Fibroblast of skin of scalp (primary cell): Measurements from ENCODE around the gene BTG2.
"Not testable (repeated sequence)": the region's sequence is repeated elsewhere in the genome, so short reads cannot be mapped to it uniquely, and the experiment has no call there.

Experiments
- DNase-seq: peaks from one replicate; pipeline ENCODE4 v3.0.0-alpha.2; 2013

Gene BTG2

DNA sequence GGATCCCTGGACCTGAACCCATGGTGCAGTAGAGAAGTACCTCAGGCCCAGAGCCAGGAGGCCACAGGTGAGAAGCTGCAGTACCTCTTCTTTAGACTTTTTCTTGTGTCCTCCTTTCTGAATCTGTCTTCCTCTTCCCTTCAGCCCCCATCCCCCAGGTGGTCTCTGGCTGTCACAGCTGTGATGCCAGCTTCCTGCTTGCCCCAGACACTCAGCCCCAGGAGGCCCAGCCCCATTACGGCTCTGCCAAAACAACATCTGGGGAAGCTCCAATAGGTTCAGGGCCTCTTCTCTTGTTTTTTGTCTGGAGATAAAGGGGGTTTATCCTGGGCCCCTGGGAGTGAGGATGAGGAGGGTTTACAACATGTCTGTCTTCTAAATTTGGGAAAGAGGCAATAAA, 9.5 kb upstream of the BTG2 start:
- DNase-seq: no peak

DNA sequence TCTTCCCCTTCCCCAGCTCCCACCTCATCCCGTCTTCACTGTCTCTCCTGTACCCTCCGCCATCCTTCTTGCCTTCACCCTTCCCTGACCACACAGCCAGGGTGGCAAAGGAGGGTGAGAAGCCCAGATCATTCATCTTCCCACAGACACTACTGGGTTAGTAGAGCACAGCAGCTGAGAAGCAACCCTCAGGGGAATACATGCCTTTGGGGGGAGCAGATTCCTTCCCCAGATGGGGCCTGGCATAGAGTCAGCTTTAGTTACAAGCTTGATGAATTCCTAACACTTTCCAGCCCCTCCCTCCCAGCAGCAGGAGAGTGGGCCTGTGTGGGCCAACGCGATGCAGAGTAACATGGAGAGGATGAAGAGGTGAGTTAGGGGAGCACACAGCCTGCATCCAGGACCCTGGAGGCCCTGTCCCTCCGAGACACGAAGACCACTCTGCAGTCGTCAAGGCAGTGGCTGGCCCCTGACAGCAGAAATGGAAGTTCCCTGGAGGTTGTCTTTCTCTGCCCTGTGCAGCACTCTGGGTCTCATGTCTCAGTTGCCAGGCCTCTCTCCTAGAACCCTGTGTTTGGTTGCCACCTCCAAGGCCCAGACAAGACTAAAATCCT, 8.8 kb upstream of the BTG2 start:
- peak; percentile 95 for DNase-seq

DNA sequence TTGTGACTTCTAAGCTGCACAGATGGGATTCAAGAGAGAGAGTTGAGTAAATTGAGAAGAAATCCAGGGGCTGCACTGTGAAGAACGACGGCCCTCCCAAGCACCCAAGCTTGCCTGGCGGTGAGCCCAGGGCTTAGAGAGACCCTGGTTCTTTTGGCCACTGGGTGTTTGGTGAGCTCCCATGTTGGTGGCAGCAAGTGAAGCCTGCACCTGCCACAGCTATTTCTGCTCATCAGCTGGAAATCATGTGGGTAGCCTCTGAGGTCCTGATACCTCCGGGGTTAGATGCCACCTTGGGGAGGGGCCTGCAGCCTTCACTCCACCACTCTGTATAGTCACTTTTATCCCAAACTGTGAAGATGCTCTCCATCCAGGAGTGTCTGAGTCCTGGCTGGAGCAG, 6.2 kb upstream of the BTG2 start:
- no peak for DNase-seq

DNA sequence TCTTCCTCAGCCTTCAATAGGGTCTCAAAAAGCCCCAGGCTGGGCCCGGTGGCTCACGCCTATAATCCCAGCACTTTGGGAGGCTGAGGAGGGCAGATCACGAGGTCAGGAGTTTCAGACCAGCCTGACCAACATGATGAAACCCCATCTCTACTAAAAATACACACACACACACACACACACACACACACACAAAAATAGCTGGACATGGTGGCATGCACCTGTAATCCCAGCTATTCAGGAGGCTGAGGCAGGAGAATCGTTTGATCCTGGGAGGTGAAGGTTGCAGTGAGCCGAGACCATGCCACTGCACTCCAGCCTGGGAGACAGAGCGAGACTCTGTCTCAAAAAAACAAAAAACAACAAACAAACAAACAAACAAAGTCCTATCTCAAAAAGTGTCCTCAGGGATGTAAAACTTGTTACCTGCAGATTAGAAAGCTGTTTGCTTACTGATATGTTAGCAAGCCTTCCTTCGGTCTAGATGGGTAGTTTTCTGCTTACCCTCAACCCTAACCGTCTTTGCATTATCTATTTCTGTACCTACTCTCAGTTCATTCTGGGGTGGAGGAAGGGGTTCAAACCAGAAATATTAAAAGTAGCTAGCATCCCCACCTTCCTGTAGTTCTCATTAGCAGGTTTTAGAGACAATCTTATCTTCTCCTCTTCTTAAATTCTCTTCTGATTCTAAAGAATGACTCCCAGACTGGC, 5.4 kb upstream of the BTG2 start:
- not testable (repeated sequence) for DNase-seq

DNA sequence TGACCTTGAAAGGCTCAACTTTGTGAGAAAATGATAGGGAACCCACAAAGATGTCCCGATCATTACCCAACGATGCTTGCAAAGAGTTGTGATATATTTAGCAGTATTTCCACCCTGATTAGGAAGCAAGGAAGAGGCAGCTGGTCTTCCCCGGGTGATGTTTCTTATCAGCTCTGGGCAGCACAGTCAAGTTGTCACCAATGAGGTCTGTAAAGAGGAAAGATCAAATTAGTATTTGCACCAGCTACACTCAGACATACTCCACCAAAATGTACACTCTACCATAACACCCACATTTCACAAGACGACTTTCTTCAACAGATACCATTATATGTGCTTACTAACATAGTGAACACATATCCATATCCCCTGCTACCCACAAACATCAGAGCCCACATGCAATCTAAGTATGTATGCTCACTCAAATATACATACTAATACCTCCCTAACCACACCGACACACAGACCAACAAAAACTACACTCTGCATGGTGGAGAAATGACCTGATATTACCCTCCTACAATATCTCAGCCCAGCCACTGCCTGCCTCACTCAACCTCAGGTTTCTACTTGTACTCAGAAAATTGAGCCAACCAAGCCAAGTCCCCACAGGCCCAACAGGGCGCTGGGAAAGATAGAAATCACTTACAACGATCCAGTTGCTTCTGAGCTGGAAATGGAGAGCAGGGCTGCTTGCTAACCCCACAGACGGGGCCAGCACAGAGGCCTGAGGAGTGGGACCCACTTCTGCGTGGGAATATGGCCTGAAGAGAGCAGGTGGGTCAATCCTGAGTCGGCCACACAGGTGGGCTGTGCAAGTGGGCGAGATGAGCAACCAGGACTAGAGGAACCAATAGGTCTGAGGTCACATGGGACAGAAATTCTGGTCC, 4.6 kb upstream of the BTG2 start:
- no peak for DNase-seq

DNA sequence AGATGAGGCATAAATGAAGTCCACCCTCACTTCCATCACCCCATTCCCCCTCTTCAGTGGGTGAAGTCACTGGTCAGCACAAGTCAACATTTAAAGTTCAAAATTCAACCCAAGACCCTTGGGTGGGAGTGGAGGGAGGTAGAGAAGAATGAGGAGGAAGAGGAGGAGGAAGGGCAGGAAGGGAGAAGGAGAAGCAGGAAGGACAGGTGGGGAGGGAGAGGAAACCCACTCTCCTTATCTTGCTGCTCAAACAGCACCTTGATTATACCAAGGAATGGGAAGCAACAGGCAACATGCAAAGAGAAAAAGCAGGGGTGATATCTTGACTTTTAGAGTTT, 4.0 kb upstream of the BTG2 start:
- DNase-seq: no peak

DNA sequence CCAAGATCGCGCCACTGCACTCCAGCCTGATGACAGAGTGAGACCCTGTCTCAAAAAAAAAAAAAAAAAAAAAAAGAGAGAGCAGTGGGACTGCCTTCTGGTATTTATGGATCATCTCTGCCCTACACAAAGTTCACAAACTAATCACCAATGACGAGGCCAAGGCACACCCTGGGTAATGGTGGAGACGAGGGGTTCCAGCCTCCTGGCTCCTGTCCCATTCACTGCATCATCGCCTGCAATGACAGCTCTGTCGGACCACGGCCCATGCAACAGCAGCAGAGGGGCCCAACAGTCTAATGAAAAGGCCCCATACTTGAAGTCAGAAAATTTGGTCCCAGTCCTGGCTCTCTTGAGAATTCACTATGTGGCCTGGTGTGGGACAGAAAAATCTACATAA, 2.9 kb upstream of the BTG2 start:
- DNase-seq: no peak

DNA sequence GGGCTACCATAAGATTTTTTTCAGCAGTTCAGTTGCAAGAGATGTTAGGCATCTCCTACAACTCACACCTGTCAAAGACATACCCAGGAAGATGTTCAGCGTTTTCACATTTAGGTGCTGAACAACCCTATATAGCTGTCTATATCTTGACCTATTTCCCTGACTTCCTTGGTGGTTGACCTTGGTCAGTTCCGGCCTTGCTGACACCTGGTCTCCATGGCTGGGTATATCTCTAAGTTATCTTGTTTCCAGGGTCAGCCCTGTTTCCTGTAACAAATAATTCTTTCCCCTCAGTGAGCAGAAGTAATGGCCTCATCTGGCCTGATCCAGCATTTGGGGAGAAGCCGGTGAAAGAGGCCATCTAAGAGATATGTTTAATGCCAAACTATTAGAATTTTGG, 2.4 kb upstream of the BTG2 start:
- no peak for DNase-seq

DNA sequence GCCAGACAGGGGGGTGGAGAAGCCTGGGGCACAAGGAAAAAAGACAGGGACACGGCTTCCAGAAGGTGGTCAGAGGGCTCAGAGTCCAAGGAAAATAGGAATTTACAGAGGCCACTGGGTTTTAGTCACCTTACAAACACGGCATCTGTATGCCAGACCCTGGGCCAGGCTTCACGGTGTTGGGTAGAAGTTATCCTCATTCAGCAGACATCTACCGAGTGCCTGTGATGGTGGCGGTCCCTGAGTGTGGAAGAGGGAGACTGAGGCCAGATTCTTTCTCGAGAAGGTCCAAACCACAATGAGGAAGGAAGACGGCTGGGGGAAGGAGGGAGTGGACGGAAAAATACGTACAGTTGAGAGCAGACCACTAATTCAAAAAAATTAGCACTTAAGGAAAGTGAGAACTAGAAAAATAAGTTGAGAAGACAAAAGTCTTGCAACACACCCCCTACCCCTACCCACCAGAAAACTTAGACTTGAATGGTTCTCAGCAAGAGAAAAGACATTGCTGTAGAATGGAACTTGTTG, 864 bp upstream of the BTG2 start:
- no peak for DNase-seq

DNA sequence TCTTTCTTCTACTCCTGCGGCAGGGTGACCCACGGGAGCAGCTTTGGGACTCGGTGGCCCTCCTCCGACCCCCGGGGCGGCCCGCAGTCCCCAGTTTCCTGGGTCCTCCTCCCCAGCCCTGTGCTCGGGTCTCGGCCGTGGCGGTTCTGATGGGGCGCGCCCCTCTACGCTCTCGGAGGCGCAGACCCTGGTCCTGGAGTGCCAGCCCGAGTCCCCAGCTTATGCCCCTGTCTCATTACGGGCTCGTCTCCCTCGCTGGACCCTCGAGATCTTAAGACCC, 430 bp downstream of the BTG2 start:
- DNase-seq: no peak

DNA sequence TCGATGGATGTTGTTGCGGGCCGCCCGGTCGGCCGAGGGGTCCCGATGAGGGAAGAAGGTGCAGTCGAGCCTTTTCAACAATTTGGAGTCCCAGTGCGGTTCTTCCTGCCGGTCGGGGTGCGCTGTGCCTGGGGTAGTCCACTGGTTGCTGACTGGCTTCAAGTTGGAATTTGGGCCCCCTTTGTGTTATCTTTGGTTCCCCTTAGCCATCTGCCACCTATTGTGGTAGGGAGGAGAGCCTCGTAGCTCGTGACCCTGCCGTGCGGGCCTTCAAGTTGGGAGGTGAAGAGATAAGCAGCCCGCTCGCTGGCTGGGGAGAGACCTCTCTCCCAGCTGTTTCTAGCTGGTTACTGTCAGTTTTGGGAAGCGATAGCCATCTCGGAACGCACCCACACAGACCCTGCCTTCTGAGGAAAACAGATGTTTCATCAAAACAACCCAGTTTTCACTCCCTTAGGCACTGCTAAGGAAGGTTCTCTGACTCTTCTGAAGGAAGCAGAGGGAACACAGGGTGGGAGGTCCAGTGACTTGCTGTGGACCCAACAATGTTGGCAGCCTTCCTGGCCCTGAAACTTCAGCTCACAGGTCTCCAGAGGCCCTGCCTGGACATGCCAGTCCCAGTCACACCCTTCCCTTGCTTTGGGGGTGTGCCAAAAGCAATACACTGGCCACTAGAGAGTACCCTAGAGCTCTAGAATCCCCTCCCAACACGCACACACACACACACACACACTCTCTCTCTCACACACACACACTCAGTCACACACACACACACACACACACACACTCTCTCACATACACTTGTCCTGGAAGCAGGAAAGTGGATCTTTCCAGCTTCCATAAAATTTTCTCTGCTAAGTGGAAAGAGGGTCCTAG, 1.0 kb downstream of the BTG2 start:
- DNase-seq: peak; percentile 95

DNA sequence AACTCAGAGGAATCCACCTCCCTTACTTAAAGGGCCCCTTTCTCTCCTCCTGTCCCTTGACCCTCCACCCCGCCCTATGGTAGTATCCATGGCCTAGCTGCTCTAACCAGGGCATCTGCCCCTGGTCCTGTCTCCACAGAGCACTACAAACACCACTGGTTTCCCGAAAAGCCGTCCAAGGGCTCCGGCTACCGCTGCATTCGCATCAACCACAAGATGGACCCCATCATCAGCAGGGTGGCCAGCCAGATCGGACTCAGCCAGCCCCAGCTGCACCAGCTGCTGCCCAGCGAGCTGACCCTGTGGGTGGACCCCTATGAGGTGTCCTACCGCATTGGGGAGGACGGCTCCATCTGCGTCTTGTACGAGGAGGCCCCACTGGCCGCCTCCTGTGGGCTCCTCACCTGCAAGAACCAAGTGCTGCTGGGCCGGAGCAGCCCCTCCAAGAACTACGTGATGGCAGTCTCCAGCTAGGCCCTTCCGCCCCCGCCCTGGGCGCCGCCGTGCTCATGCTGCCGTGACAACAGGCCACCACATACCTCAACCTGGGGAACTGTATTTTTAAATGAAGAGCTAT, 1.7 kb downstream of the BTG2 start:
- DNase-seq: no peak

DNA sequence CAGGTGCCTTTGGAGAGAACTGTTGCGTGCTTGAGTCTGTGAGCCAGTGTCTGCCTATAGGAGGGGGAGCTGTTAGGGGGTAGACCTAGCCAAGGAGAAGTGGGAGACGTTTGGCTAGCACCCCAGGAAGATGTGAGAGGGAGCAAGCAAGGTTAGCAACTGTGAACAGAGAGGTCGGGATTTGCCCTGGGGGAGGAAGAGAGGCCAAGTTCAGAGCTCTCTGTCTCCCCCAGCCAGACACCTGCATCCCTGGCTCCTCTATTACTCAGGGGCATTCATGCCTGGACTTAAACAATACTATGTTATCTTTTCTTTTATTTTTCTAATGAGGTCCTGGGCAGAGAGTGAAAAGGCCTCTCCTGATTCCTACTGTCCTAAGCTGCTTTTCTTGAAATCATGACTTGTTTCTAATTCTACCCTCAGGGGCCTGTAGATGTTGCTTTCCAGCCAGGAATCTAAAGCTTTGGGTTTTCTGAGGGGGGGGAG, 2.4 kb downstream of the BTG2 start:
- no peak for DNase-seq

DNA sequence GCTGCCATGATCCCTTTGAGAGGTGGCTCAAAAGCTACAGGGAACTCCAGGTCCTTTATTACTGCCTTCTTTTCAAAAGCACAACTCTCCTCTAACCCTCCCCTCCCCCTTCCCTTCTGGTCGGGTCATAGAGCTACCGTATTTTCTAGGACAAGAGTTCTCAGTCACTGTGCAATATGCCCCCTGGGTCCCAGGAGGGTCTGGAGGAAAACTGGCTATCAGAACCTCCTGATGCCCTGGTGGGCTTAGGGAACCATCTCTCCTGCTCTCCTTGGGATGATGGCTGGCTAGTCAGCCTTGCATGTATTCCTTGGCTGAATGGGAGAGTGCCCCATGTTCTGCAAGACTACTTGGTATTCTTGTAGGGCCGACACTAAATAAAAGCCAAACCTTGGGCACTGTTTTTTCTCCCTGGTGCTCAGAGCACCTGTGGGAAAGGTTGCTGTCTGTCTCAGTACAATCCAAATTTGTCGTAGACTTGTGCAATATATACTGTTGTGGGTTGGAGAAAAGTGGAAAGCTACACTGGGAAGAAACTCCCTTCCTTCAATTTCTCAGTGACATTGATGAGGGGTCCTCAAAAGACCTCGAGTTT, 3.1 kb downstream of the BTG2 start:
- no peak for DNase-seq

DNA sequence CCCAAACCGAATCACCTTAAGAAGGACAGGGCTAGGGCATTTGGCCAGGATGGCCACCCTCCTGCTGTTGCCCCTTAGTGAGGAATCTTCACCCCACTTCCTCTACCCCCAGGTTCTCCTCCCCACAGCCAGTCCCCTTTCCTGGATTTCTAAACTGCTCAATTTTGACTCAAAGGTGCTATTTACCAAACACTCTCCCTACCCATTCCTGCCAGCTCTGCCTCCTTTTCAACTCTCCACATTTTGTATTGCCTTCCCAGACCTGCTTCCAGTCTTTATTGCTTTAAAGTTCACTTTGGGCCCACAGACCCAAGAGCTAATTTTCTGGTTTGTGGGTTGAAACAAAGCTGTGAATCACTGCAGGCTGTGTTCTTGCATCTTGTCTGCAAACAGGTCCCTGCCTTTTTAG, 3.6 kb downstream of the BTG2 start:
- no peak for DNase-seq

DNA sequence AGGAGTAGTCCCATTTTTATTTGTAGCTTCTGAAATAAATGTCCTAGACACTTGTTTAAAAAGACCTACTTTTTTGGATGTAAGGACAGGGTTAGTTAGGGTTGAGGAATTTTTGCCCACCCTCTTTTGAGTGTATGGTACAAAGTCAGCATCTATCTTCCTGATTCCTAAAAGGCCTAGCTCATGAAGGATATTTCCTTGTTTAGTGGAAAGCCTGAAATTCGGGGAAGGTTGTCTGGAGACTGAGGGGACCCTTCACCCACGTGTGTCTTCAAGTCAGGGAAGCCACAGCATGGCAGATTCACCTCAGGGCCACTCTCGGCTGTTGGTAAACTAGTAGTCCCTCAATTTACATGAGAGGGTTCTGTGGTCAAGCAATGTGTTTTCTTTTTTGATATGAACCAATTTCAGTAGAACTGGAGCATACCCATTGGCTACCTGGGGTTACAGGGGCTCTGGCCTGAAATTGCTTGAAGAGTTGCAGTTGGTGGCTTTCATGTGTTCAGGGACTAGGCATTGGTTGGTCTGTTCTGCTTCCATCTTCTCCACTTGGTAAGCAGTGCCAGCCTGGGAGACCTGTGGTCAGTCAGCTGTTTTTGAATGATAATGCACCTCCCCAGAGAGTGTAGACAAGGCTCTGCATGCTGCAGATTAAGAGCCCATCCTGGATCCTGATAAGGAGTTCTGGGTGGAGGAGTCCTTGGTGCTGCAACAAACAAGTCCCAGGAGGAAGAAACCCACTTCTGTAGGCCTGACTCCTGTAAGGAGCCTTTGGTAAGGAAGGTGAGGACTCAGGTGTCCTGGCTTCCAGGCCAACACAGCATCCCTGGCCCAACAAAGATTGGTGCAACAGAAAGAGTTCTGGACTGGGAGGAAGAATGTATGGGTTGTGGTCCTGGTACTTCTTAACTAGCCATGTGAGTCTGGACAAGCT, 6.3 kb downstream of the BTG2 start:
- DNase-seq: no peak

DNA sequence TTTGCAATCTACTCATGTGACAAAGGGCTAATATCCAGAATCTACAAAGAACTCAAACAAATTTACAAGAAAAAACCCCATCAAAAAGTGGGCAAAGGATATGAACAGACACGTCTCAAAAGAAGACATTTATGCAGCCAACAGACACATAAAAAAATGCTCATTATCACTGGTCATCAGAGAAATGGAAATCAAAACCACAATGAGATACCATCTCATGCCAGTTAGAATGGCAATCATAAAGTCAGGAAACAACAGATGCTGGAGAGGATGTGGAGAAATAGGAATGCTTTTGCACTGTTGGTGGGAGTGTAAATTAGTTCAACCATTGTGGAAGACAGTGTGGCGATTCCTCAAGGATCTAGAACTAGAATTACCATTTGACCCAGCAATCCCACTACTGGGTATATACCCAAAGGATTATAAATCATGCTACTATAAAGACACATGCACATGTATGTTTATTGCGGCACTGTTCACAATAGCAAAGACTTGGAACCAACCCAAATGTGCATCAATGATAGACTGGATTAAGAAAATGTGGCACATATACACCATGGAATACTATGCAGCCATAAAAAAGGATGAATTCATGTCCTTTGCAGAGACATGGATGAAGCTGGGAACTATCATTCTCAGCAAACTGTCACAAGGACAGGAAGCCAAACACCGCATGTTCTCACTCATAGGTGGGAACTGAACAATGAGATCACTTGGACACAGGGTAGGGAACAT, 8.9 kb downstream of the BTG2 start:
- not testable (repeated sequence) for DNase-seq

DNA sequence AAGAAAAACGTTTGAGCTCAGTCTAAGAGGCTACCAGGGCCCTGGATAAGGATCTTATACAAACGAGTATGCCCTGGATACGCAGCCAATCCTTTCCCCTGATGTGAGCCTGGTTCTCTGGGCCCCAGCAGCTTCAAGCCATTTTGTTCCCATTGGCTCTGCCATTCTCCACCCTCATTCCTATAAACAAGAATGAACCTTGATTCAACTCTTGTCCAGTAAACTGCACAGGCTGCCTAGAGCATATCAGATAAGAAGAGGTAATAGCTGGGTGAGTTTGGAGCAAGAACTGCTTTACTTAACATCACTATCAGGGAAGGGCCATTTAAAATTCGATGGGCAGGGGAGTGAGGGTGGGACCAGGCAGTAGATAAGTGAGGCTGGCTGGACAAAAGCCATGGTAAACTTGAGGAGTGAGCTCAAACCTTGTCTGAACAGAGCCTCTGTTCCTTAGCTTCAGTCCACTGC, 11.3 kb downstream of the BTG2 start:
- no peak for DNase-seq

DNA sequence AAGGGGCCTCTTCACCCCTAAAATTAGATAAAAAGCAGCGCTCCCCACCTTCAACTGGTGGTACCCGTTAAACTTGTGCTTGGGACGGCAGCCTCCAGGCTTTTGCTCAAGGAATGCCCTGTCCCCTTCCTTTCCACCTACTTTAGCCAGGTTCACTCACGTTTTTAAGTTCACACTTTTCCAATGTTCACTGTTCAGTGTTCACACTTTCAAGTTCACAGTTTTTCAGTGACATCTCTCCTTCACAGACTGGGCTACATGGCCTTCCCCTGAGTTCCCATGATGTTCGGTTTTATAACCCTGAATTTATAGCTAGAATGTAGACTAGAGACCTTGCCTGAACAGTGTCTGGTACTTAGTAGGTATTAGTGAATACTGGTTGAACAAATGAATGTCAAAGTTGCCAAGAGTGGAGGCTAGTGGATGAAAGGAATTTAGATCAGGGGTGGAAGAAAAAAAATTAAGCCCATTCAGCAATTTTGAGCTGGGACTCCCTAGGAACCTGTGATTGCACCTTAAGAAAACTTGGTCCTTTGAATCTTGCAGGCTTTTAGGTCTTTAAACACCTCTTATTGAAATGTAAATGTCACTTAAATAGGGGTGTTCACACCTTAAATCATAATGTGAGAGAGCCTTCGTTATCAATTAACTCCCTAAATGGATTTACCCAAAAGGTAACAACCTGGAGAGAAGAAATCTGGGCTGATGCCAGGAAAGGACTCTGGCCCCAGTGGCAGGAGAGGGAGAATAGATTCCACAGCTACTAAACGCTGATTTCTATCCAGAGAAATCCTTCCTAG, 12.3 kb downstream of the BTG2 start:
- DNase-seq: no peak
